HTR-8/SVneo (cell line): ENCODE results near the gene GSPT1.

Source experiments
- DNase-seq: peaks from one replicate; pipeline ENCODE4 v3.0.0; 2011; ENCODE audit warnings: low spot score, mixed read lengths; ENCODE audit not compliant: insufficient read length
- FAIRE-seq: peaks from 2 replicates; lab custom pipeline; 2011; peaks lifted over from hg19 to GRCh38; lab: Jason Lieb, UNC

Gene GSPT1

DNA sequence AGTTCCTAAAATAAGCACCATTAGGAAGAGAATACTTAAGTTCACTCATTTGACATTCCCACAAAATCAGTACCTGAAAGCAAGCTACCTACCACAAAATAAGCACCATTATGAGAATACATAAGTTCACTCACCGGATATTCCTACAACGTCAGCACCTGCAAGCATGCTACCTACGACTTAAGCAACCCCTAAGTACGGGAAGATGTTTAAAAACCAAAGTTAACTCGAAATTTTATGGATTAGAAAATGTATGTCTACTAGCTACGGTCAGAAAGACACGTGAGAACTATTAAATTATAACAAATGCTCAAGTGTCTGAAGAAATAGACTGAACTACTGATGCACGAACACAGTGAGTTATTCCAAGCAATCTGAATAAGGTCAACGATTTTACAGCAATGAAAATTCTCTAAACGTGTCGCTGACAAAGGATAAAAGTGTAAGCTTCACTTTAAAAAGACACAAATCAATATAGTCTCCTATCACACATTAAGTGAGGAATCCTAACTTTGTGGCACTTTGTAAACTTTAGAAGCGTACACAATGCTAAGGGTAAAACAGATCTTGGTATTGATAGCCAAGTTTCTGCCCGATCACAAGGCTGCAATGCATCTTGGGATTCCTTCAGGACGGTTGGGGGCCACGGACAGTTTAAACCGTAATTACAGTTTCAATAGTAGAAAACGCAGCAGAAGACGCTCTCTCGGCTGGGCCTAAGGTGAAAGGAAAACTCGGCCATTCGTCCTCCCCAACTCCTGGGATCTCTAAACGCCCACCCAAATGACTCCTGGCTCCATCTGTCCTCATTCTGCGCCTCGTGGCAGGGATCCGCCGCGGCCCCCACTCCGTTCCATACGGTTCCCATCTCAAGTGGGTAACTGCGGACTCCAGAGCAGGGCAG is 1.3 kb downstream of the GSPT1 start:
- FAIRE-seq (no peak), DNase-seq (peak; percentile 25)

DNA sequence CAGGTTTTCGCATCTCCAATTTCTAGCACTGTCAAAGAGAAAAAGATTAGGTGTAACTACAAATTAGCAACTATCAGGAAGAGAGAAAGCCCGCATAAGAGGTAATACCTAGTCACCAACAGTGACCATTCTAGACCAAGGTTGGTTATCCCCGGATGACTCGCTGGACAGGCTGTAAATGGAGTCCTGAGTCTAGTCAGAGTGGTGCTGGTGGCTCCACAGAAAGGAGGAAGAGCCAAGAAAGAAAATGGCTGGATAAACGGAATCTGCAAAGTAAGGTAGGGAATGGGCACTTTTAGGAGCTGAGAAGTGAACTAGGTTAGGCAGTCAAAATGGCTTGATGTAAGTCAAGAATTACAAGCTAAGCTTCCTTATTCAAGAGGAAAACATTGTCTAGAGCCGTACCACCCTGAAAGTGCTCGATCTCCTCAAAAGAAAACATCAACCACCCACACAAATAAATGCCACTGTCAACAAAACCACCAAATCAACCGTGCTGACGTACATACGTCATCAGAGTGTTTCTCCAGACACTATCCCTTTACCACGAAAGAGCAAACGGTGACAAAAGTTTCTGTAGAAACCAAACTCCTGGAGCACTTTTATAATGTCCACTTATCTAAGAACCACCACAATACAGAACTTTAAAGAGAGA is 2.2 kb downstream of the GSPT1 start:
- DNase-seq = no peak
- FAIRE-seq = no peak

DNA sequence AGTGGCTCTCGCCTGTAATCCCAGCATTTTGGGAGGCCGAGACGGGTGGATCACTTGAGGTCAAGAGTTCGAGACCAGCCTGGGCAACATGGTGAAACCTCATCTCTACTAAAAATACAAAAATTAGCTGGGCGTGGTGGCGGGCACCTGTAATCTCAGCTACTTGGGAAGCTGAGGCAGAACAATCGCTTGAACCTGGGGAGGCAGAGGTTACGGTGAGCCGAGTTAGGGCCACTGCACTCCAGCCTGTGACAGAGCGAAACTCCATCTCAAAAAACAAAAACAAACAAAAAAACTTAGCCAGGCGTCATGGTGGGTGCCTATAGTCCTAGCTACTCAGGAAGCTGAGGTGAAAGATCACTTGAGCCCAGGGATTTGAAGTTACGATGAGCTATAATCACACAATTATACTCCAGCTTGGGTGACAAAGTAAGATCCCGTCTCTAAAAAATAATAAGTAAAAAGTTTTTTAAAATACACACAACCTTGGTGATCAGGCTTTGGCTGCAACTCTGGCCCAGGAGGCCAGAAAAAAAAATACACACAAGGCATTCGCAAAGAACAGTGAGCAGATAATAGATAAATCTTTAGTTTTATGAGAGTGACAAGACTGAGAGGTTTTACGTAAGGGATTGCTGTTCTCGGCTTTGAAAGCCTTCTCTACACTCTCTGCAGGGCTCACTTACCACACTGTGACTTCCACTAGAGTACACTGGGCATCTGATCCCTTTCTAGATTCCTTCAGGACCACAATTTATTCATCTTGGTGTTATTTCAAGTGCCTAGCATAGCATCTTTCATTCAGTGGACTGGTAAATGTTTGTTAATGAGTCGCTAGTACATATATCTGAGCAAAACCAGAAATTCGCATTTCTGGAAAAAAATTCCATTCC is 5.9 kb downstream of the GSPT1 start:
- FAIRE-seq = no peak

DNA sequence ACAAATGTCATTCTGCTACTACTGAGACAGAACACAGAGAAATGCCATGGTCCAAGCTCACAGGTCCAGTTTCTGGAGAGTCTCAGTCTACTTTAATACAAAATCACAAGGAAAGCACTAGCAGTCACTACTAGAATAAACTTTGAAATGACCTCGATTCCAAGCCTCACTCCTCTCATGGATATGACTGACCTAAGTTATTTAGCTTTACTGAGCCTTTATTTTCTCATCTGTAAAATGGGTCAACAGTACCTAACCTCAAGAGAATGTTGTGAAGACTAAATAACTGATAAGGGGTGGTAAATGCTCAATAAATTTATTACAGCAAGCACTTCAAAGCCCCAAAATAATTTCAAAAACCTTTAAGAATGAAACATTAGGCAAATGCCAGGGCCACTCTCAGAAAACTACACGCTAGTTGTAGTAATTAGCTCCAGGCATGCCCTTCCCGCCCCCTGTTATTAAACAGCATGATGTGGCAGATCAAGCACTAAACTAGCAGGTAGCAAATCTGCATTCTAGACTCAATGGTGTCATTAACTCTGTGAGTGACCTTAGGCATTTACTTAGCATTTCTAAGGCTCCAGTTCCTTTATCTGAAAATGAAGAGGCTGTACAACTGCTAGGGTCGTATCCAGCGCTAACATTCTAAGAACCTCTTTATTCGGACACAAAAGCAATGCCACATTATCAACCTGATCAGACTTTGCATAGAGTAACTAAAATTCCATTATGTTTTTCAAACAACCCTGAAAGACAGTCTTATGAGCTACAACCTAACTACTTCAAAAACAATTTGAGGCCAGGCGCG is 8.4 kb downstream of the GSPT1 start:
- DNase-seq = no peak
- no peak for FAIRE-seq

More for the DNA sequence above, 5.9 kb downstream of the GSPT1 start:
- DNase-seq = no peak

DNA sequence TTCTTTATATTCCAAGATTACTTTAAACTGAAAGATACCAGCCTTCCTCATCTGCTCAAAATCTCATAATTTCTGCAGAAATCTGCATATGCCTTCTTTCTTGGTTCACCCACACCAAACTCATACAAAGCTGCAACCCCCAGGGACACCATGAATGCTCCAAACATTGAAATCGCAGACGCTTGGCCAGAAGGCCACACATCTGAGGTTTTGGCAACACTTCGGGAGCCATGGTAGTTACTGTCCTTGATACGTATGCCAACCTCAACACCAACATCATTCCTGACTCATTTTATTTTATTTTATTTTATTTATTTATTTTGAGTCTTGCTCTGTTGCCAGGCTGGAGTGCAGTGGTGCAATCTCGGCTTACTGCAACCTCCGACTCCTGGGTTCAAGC is 11.8 kb downstream of the GSPT1 start:
- DNase-seq = no peak
- no peak for FAIRE-seq

DNA sequence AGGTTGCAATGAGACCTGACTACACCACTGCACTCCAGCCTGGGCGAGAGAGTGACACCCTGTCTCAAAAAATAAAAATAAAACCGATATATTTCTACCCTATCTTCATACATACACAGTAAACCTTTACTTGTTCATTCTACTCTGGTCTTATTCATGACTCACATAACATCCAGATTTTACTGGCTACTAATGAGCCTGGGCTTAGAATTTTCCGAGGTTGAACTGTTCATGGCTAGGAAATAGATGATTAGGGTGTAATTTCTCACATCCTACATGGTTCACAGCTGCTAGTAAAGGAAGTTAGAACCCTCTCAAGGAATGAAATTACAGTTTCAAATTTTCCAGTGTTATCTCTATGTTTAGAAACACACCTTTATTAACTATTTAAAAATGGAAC is 14.7 kb downstream of the GSPT1 start:
- no peak for FAIRE-seq

DNA sequence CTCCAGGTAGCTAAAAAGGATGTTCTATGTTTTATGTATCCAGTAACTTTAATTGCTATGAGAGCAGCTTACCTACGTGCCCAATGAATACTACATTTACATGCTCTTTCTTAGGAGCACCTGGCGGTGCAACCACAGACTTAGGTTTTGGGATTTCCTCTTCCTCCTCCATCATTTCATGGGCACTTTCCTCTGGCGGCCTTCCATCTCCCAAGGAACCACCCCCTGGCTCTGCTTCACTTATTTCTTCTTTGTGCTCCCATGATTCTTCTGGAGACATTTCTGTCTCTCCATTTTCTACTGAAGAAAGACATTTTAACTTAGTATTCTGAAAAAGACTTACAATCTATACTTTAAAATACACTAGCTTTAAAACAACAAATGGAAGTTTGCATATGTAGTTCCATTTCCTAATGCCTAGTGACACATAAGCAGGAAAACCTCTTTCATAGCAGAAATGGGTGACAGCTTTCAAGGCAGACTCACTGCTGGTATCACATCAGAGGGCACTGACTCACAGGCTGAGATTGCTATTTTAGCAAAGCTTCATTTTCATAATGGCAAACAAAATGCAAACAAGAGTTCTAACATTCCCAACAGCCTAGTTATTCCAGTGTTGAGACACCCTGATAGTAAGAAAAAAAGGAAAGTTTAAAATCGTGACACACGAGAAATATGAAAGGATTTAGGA is 19.1 kb downstream of the GSPT1 start:
- no peak for FAIRE-seq
- DNase-seq = no peak

More for the DNA sequence above, 14.7 kb downstream of the GSPT1 start:
- no peak for DNase-seq

DNA sequence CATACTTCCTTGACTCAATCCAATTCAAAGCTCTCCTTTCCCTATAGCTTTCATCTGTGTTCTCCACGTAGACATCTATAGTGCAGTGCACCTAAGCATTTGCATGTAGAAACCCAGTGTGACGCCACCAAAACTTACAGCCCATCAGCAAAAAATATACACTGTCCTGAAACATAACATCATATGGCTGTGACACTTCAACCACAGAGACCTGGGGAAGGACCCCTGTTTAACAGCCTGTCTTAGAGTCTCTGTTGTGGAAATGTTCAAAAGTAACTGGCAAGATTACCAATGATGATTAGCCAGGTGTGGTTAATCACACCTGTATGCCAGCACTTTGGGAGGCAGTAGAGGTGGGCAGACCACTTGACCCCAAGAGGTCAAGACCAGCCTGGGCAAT is 22.2 kb downstream of the GSPT1 start:
- DNase-seq = no peak
- no peak for FAIRE-seq

DNA sequence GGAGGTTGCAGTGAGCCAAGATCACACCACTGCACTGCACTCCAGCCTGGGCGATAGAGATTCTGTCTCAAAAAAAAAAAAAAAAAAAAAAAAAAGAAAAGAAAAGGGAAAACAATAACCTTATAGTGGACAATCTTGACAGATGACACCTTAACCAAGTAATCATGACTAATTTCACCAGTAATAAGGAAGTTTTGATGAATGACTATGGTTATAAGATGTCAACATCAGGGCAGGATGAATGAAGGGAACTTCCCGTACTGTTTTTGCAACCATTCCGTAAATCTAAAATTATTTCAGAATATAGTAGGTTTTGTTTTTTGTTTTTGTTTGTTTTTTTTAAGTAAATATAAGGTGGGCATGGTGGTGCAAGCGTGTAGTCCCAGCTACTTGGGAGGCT is 23.0 kb downstream of the GSPT1 start:
- DNase-seq (no peak), FAIRE-seq (no peak)

DNA sequence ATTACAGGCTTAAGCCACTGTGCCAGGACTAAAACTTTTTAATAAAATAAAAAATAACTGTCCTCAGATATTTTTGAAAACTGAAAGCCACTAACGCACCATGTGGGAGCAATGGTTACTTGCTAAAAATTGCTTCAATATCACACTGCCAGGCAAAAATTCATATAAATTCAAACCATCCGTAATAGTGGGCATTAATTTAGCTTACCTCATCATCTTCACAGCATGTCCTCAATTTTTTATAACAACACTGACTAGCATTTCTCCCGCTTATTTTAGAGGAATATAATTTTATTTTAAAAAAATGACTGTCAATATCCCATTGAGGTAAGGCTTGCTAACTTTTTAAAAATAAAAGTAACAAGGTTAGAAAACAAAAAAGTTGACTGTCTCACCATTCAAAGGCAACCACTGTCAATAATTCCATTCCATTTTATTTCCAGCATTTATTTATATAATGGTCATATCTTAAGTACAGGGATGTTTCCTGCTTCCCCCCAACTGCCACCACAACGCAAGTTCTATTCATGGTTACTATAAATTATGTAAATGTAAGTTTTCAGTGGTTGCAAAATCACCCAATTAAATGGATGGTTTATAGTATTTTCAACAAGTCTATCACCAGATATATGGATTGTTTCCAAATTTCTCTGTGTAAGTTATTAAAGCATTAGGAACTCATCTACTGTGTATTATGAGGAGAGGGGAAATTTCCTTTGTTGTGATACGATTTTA is 25.4 kb downstream of the GSPT1 start:
- DNase-seq = no peak
- no peak for FAIRE-seq

DNA sequence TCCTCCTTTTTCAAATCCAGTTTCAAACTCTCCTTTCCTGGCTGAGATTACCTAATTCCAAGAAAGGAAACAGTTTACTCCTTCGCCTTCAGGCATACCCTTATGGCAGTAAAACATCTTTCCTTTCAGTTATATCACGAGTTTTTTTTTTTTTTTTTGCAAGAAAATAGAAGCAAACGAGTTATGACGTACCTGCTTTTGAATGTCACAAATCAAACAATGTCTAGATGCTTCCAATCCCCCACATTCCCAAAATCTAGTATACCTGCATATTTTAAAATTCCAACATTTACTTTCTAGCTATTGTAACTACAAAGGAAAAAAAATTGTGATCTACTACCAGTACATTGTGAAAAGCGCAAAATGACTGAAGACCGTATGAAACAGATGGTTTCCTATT is 28.9 kb downstream of the GSPT1 start:
- FAIRE-seq (no peak), DNase-seq (no peak)

DNA sequence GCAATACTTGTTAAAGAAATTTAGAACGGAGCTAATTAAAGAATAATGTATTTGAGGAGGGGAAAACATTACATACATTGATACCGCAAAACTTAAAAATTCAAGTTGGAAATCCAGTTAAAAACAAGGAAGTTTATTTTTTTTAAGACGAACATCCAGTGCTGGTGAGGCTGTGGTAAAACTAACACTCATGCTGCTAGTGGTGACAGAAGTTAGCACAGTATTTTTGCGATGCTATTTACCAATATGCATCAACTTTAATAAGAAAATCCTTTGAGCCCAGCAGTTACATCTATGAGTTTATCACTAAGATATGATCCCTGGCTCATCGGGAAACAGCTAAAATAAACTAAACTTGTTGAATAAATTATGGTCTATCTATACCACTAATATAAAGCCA is 31.7 kb downstream of the GSPT1 start:
- FAIRE-seq = no peak

DNA sequence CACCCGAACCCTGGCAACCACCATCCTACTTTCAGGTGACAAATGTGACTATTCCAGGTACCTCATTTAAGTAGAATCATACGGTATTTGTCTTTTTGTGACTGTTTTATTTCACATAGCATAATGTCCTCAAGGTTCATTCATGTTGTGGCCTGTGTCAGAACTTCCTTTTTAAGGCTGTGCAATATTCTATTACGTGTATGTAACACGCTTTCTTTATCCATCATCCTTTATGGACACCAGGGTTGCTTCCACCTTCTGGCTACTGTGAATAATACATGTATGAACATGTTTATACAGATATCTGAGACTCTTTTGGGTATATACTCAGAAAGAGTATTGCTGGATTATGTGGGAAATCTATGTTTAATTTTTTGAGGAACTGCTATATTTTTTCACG is 35.7 kb downstream of the GSPT1 start:
- no peak for FAIRE-seq
- DNase-seq = no peak

More for the DNA sequence above, 31.7 kb downstream of the GSPT1 start:
- DNase-seq = no peak

DNA sequence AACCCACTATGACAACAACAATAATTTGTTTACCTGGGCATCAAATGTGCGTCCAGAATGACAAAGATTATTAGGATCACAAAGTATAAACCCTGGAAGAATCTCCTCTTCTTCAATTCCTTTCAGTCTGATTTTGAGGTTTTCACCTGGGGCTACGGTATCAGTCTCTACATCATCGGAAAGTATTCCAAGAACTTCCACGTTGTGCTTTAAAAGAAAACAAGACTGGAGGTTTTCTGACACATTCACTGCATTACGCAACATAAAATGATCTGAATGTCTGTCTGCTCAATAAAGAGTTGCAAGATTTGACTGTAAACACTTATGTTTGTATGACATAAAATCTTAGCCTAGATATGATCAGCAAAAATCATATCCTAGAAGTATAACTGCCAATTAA is 38.4 kb downstream of the GSPT1 start:
- FAIRE-seq (no peak), DNase-seq (no peak)

DNA sequence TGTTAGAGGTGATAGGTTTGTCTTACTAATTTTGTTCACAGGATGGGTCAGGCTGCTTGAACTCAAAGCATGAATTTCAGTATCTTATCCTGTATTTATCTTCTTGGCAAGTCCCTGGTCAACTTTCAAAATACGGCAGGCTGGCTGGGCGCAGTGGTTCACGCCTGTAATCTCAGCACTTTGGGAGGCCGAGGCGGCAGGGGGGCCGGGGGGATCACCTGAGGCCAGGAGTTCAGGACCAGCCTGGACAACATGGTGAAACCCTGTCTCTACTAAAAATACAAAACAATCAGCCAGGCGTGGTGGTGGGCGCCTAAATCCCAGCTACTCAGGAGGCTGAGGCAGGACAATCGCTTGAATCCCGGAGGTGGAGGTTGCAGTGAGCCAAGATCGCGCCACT is 39.5 kb downstream of the GSPT1 start:
- no peak for FAIRE-seq

DNA sequence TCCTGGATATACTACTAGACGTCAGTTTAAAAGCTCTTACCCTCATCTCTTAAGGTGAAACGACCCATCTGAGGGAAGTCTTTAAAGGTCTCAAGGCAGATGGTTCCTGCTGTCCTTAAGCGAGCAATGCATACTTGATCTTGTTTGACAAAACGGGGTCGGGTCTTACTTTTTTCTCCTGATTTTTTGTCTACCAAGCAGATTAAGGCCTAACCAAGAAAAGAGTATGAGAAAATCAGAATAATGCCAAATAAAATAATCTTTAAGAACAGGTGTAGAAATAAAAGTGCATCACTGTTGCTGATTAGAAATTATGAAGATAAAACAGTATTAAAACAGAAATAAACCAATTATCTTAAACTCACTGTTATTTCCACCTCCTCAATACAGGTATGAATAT is 40.0 kb downstream of the GSPT1 start:
- DNase-seq (no peak), FAIRE-seq (no peak)

More for the DNA sequence above, 39.5 kb downstream of the GSPT1 start:
- DNase-seq = no peak

DNA sequence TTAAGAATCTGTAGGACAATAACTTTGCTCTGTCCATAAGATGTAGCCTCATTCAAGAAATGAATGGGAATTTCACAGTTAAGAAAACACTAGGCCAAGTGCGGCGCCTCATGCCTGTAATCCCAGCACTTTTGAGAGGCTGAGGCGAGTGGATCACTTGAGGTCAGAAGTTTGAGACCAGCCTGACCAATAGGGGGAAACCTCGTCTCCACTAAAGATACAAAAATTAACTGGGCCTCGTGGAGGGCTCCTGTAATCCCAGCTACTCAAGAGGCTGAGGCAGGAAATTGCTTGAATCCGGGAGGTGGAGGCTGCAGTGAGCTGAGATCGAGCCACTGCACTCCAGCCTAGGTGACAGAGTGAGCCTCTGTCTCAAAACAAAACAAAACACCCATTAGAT is 44.6 kb downstream of the GSPT1 start:
- no peak for DNase-seq
- FAIRE-seq = no peak

DNA sequence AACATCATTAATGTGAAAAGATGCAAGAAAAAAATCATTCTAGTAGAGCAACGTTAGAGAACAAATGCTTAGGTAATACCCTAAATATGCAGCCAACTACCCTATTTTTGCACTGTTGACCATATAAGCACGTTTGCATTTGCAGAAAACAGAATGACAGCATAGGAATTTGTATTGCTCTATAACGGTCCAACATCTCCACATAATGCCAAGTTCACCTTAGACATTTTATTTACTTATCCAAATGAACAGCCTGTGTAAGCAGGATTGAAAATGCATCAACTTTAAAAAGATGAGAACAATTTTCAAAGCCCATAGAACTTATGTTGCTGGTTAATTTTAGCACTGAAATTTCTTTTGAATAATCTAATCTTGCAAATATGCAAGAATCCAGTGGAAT is 45.4 kb downstream of the GSPT1 start:
- DNase-seq = no peak

More for the DNA sequence above, 45.4 kb downstream of the GSPT1 start:
- no peak for FAIRE-seq
